Mesendoderm (in vitro differentiated cells): ENCODE data around the gene PKIG.

Experiments used
- DNase-seq: peaks from one replicate; pipeline ENCODE4 v3.0.0; 2013
- H2AK5ac ChIP-seq: 2 replicates; pipeline ENCODE4 v1.6.1; 2013; ENCODE audit warnings: low read length, inconsistent platforms
- H2BK120ac ChIP-seq: 2 replicates; pipeline ENCODE4 v1.6.1; 2013; ENCODE audit warnings: low read depth, mild to moderate bottlenecking, low read length, moderate library complexity, mixed read lengths
- H2BK15ac ChIP-seq: replicated peaks from 2 replicates; pipeline ENCODE4 v1.6.1; 2013; ENCODE audit warnings: low read depth, mild to moderate bottlenecking, moderate library complexity
- H2BK5ac ChIP-seq: 2 replicates; pipeline ENCODE4 v1.6.1; 2013; ENCODE audit warnings: low read length, inconsistent platforms
- H3K18ac ChIP-seq: 2 replicates; pipeline ENCODE4 v1.6.1; 2013; ENCODE audit warnings: mild to moderate bottlenecking, low read length, mixed read lengths
- H3K23ac ChIP-seq: one replicate; pipeline ENCODE4 v1.6.1; 2013; ENCODE audit warnings: low read length
- H3K27ac ChIP-seq: 2 replicates; pipeline ENCODE4 v1.5.1; 2013; ENCODE audit warnings: low read depth, mild to moderate bottlenecking, inconsistent platforms, low read length, moderate library complexity
- H3K27me3 ChIP-seq: 2 replicates; pipeline ENCODE4 v1.6.1; 2013; ENCODE audit warnings: low read length, control low read depth, mild to moderate bottlenecking, inconsistent platforms; ENCODE audit not compliant: insufficient read depth, poor library complexity
- H3K36me3 ChIP-seq: 2 replicates; pipeline ENCODE4 v1.6.1; 2013; ENCODE audit warnings: low read length, inconsistent platforms; ENCODE audit not compliant: control insufficient read depth, insufficient read depth
- H3K4ac ChIP-seq: one replicate; pipeline ENCODE4 v1.6.1; 2013; ENCODE audit warnings: low read depth, mild to moderate bottlenecking, low read length, moderate library complexity
- H3K4me1 ChIP-seq: 2 replicates; pipeline ENCODE4 v1.6.1; 2013; ENCODE audit warnings: low read depth, low read length, inconsistent platforms; ENCODE audit not compliant: control insufficient read depth
- H3K4me2 ChIP-seq: 2 replicates; pipeline ENCODE4 v1.6.1; 2013; ENCODE audit warnings: low read length
- H3K4me3 ChIP-seq: 2 replicates; pipeline ENCODE4 v1.5.1; 2013; ENCODE audit warnings: mild to moderate bottlenecking, low read length
- H3K56ac ChIP-seq: one replicate; pipeline ENCODE4 v1.6.1; 2013; ENCODE audit warnings: low read length
- H3K79me1 ChIP-seq: 2 replicates; pipeline ENCODE4 v1.6.1; 2013; ENCODE audit warnings: low read length, inconsistent platforms
- H3K79me2 ChIP-seq: 2 replicates; pipeline ENCODE4 v1.6.1; 2013; ENCODE audit warnings: mild to moderate bottlenecking, low read length; ENCODE audit not compliant: control insufficient read depth, insufficient read depth
- H3K9ac ChIP-seq: 2 replicates; pipeline ENCODE4 v1.6.1; 2013; ENCODE audit warnings: low read length, inconsistent platforms
- H4K5ac ChIP-seq: one replicate; pipeline ENCODE4 v1.6.1; 2013; ENCODE audit warnings: low read length
- H4K8ac ChIP-seq: one replicate; pipeline ENCODE4 v1.6.1; 2013; ENCODE audit warnings: low read depth, mild to moderate bottlenecking, control low read depth, low read length, moderate library complexity
- WGBS: extraction: QIAGEN DNeasy Blood & Tissue Kit; methylation state at CpG from one replicate; pipeline ENCODE4 v1.1.7; 2013; ENCODE audit warnings: low lambda C conversion rate, missing lambda C conversion rate; ENCODE audit not compliant: insufficient coverage; ENCODE audit errors: extremely low coverage; 5-methylcytosine and 5-hydroxymethylcytosine counted together

The PKIG gene

GRCh38 chr20:44592366-44592765 lies 10.0 kb downstream of the PKIG start:
- Histone ChIP-seq H3K23ac (no peak overlapping the region), H3K56ac (no peak overlapping the region), H3K36me3 (no peaks in the 10 kb centered on the region), H4K8ac (no peak overlapping the region), H3K4me2 (no peak overlapping the region), H3K9ac (no peak overlapping the region), H2BK5ac (no peak overlapping the region), H3K4me1 (no peaks in the 10 kb centered on the region), H3K27me3 (no peaks in the 10 kb centered on the region), H3K79me1 (no peaks in the 10 kb centered on the region), H3K79me2 (no peaks in the 10 kb centered on the region), H2AK5ac (no peak overlapping the region), H2BK15ac (no peak overlapping the region), H4K5ac (no peak overlapping the region), H2BK120ac (no peak overlapping the region), H3K27ac (no peak overlapping the region), H3K4ac (no peak overlapping the region), H3K4me3 (no peak overlapping the region), H3K18ac (no peak overlapping the region)
- DNase-seq, result no peak
- WGBS, result no CpG with 5 or more reads among the region's 3 CpGs

DNA sequence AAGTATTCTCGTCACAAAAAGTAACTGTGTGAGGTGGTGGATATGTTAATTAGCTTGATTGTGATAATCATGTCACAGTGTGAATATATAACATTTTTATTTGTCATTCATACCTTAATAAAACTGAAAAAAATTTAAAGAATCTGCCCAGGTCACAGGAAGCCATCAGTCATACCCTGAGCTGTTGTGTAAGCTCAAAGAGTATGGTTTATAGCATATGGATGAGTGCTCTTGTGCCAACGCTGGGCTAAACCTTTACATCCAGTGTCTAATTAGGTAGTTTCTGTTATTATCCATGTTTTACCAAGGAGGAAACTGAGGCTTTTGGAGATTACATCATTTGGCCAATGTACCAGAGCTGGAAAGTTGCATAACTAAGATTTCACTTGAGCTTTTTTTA lies 11.4 kb downstream of the PKIG start:
- no peaks in the 10 kb centered on the region for H3K4me1 ChIP-seq
- H3K36me3 ChIP-seq, result no peaks in the 10 kb centered on the region

DNA sequence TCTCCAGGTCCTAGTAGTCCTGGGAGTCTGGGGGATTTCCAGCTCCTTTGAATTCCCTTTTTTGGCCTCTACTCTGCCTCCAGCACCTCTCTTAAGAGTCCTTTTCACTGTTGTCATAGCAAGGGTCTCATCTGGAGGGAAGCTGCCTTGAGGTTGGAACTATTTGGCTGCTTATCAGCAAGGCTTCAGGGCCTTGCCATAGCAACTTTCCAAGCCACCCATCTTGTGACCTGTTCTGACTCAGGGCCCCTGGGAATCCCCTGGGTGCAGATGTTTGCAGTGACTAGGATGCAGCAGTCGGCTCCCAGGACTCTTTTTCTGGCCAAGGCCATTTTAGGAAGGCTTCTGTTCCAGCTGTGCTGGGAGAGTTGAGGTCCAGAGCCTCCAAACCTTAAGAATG lies 12.4 kb downstream of the PKIG start:
- WGBS, result no CpG with 5 or more reads among the region's 1 CpG
- DNase-seq, result peak; percentile 31
- H3K4me3 ChIP-seq, result no peak overlapping the region
- H2BK5ac ChIP-seq, result no peak overlapping the region
- no peak overlapping the region for H3K27ac ChIP-seq
- no peak overlapping the region for H3K18ac ChIP-seq
- H3K9ac ChIP-seq, result no peak overlapping the region
- H3K4me1 ChIP-seq, result no peaks in the 10 kb centered on the region
- no peak overlapping the region for H3K4me2 ChIP-seq
- H3K4ac ChIP-seq, result no peak overlapping the region
- H3K79me1 ChIP-seq, result no peaks in the 10 kb centered on the region
- no peak overlapping the region for H3K23ac ChIP-seq
- H4K8ac ChIP-seq, result no peak overlapping the region
- no peak overlapping the region for H2BK120ac ChIP-seq
- no peaks in the 10 kb centered on the region for H3K27me3 ChIP-seq
- no peak overlapping the region for H3K56ac ChIP-seq
- H2BK15ac ChIP-seq, result no peak overlapping the region
- H2AK5ac ChIP-seq, result no peak overlapping the region
- no peaks in the 10 kb centered on the region for H3K36me3 ChIP-seq
- no peak overlapping the region for H4K5ac ChIP-seq
- H3K79me2 ChIP-seq, result no peaks in the 10 kb centered on the region

More for the DNA sequence above, 11.4 kb downstream of the PKIG start:
- Histone ChIP-seq H3K4ac (no peak overlapping the region), H4K5ac (no peak overlapping the region), H3K27ac (no peak overlapping the region), H3K27me3 (no peaks in the 10 kb centered on the region), H3K79me2 (no peaks in the 10 kb centered on the region), H3K4me2 (no peak overlapping the region), H3K79me1 (no peaks in the 10 kb centered on the region), H3K9ac (no peak overlapping the region), H2AK5ac (no peak overlapping the region), H3K56ac (no peak overlapping the region), H2BK15ac (no peak overlapping the region), H3K4me3 (no peak overlapping the region), H2BK120ac (no peak overlapping the region), H4K8ac (no peak overlapping the region), H3K18ac (no peak overlapping the region), H3K23ac (no peak overlapping the region), H2BK5ac (no peak overlapping the region)
- WGBS, result no CpG with 5 or more reads among the region's 2 CpGs
- DNase-seq, result no peak

DNA sequence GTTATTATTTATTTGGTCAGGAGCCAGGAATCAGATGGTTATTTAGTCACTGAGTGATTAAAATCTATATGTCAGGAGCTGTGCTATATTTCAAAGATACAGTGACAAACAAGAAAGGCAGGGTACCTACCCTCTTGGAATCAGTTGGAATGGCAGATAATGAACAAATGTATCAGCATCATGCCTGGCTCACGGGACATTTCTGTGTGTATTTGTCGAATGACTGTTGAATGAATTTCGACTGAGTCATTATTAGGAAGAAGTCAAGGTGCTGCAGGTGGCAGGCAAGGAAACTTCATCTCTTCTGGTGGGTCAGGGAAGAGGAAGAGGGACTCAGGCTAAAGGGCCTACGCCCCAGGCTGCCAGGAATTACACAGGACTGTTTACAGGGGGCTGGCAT lies 13.6 kb downstream of the PKIG start:
- Histone ChIP-seq H3K4me3 (no peak overlapping the region), H3K4me2 (no peak overlapping the region), H2BK5ac (no peak overlapping the region), H4K5ac (no peak overlapping the region), H3K27ac (no peak overlapping the region), H2AK5ac (no peak overlapping the region), H3K4me1 (no peaks in the 10 kb centered on the region), H3K27me3 (no peaks in the 10 kb centered on the region), H3K79me1 (no peaks in the 10 kb centered on the region), H3K56ac (no peak overlapping the region), H3K9ac (no peak overlapping the region), H3K79me2 (no peaks in the 10 kb centered on the region), H3K18ac (no peak overlapping the region), H2BK15ac (no peak overlapping the region), H3K4ac (no peak overlapping the region), H3K36me3 (no peaks in the 10 kb centered on the region), H2BK120ac (no peak overlapping the region), H3K23ac (no peak overlapping the region), H4K8ac (no peak overlapping the region)
- no peak for DNase-seq
- no CpG with 5 or more reads among the region's 4 CpGs for WGBS

DNA sequence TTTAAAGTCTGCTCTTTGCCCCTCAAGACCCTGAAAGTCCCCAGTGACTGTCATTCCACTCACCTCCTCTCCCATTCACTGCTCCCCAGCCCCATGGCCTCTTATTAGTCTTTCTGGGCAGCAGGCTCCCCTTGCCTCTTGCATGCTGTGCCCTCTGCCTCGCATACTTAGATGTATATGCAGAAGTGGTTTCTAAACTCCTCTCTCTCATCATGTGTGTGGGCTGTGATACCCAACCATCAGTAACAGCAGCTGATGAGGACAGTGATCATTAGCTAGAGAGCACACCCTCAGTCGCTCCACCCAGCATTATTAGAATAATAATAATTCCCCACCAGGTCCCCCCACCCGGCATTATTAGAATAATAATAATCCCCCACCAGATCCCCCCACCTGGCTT lies 14.5 kb downstream of the PKIG start:
- Histone ChIP-seq H3K23ac (no peak overlapping the region), H3K9ac (no peak overlapping the region), H3K4me3 (no peak overlapping the region), H3K4me2 (no peak overlapping the region), H3K27me3 (no peaks in the 10 kb centered on the region), H3K79me1 (no peaks in the 10 kb centered on the region), H3K27ac (no peak overlapping the region), H3K79me2 (no peaks in the 10 kb centered on the region), H3K36me3 (no peaks in the 10 kb centered on the region), H2BK5ac (no peak overlapping the region), H2BK15ac (no peak overlapping the region), H4K8ac (no peak overlapping the region), H3K4ac (no peak overlapping the region), H3K4me1 (no peaks in the 10 kb centered on the region), H4K5ac (no peak overlapping the region), H2AK5ac (no peak overlapping the region), H3K56ac (no peak overlapping the region), H3K18ac (no peak overlapping the region), H2BK120ac (no peak overlapping the region)
- no peak for DNase-seq
- WGBS, result no CpG with 5 or more reads among the region's 3 CpGs

GRCh38 chr20:44597516-44597915 lies 15.1 kb downstream of the PKIG start:
- H2BK5ac ChIP-seq, result no peak overlapping the region
- H2BK120ac ChIP-seq, result no peak overlapping the region
- H3K4me2 ChIP-seq, result no peak overlapping the region
- no CpG with 5 or more reads among the region's 4 CpGs for WGBS
- H3K27me3 ChIP-seq, result no peaks in the 10 kb centered on the region
- no peaks in the 10 kb centered on the region for H3K79me2 ChIP-seq
- H3K23ac ChIP-seq, result no peak overlapping the region
- H3K79me1 ChIP-seq, result no peaks in the 10 kb centered on the region
- no peak overlapping the region for H3K27ac ChIP-seq
- no peak overlapping the region for H4K5ac ChIP-seq
- H3K4ac ChIP-seq, result no peak overlapping the region
- no peak overlapping the region for H2AK5ac ChIP-seq
- H4K8ac ChIP-seq, result no peak overlapping the region
- H3K4me3 ChIP-seq, result no peak overlapping the region
- H3K56ac ChIP-seq, result no peak overlapping the region
- no peaks in the 10 kb centered on the region for H3K4me1 ChIP-seq
- no peak overlapping the region for H3K18ac ChIP-seq
- no peak for DNase-seq
- no peak overlapping the region for H2BK15ac ChIP-seq
- no peak overlapping the region for H3K9ac ChIP-seq
- no peaks in the 10 kb centered on the region for H3K36me3 ChIP-seq
